NCI-H526 (cell line): ENCODE data around the gene COL4A6.

Experiments
- DNase-seq, 2 experiments: peaks; one replicate each; lab custom pipeline; 2025; lab: John Stamatoyannopoulos, UW

Gene COL4A6

DNA sequence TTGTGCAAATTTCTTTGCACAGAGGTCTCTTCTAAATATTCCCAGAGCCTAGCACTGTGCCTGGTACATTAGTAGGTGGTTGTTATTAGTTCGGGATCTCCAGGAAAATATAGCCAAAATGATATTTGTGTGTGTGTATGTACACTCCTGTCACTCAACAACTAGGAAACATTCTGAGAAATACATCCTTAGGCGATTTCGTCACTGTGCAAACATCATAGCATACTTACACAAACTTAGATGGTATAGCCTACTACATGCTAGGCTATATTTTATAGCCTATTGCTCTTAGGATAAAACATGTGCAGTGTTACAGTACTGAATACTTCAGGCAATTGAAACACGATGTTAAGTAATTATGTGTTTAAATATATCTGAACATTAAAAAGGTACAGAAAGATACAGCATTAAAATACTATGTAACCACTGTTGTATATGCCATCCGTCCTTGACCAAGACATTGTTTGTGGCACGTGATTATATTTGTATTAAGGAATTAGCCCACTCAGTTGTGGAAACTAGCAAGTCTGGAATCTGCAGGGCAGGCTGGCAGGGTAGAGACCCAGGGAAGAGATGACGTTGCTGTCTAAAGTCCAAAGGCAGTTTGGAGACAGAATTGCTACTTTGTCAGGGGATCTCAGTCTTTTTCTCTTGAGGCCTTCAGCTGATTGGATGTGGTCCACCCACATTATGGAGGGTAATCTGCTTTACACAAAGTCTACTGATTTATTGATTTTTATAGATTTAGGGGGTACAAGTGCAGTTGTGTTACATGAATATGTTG, 106.9 kb downstream of the COL4A6 start:
- DNase-seq: peak in 1 of 2 experiments; percentile 3

DNA sequence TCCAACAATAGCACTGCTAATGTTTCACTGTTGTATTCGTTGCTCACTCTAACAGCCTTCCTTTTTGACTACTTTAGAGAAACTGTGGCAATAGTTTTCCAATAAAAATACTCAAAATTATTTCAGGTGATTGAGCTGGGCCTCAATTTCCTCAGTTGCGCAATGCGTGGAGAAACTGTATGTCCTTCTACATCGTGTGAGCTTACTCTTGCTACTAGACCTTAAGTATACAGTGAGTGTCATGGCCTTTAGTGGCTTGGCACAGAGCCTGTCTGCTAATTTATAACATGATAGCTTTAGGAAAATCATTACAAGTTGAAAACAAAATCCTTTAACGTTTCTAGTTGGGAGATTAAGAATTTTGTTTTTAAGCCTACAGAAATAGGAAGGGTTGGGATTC, 114.5 kb downstream of the COL4A6 start:
- DNase-seq: no peak

DNA sequence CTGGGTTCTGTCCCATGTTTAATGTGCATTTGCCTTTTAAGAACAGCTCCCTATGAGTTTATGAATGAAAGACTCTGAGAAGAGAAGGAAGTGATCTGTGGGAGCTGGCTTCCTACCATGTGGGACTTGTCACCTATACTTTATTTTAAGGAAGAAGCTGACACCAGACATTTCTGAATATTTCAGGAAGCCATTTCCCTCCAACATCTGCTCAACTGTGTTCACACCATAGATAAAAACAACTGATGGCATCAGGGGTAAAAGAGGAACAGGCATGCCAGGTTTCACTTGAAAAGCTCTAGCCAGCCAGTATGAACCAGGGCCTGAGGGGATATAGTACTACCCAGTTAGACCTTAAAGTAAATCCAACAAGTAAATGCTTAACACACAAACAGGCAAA, 116.0 kb downstream of the COL4A6 start:
- no peak for DNase-seq

DNA sequence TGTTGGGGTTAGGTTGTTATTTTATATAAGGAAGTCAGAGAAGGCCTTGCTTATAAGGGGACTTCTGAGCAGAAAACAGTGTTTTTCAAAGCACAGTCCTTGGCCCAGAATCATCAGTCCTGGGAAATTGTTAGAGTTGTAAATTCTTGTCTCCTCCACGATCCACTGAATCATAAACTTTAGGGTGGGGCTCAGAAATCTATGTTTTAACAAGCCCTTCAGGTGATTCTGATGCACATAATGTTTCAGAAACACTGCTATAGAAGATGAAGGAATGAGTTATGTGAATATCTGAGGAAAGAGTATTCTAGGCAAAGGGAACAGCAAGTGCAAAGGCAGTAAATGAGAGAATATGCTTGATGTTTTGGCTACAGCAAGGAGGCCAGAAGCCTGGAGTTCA, 121.8 kb downstream of the COL4A6 start:
- DNase-seq: no peak

DNA sequence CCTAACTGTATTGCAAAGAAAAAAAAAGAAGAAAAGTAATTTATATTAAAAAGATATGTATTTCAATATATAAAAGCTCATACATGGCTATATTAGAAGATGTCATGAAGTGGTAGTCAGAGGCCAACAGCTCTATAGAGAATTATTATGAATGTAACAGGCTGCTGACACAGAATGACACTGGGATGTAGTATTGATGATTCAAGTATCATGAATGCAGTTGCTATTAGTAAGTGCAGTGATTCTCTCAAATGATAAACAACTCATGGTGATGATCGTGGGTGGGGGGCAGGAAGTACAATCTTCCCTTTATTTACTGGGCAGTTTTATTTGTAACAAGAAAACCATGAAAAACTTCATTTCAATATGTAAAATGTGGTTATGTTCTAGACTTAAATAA, 124.6 kb downstream of the COL4A6 start:
- DNase-seq: no peak

DNA sequence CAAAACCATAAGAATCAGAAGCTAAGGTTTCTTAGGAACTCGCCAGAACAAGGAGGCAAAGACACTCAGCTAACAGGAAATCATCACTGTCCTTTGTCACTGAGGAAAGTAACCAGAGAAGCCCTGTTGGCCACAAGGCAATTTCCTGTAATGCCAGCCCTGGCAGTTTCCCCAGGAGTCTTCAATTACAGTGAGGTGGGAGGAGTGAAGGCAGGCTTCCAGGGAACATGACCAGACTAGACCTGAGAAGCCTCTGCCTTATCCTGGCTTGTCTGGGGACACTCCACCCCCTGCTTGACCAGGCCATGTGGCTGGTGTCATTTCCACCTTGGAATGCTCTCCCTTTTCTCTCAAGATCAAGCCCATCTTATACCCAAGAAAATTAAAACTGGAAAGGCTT, 125.3 kb downstream of the COL4A6 start:
- DNase-seq: no peak

DNA sequence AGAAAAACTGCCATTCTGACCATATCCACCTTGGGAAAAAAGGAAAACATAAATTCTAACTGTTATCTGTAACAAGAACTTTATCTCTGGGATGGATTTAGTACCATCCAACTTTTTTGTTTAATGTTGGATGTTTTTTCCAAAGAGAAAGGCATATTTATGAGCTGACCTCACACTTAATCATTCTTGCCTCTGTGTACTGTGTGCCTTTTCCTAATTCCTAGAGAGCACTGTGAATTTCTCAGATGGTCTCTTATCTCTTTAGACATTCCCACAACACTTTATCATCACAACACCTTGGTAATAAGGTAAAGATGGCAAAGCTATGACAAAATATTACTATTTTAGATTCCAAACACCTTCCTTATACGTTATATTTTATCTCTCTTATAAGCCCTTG, 126.2 kb downstream of the COL4A6 start:
- DNase-seq: no peak

DNA sequence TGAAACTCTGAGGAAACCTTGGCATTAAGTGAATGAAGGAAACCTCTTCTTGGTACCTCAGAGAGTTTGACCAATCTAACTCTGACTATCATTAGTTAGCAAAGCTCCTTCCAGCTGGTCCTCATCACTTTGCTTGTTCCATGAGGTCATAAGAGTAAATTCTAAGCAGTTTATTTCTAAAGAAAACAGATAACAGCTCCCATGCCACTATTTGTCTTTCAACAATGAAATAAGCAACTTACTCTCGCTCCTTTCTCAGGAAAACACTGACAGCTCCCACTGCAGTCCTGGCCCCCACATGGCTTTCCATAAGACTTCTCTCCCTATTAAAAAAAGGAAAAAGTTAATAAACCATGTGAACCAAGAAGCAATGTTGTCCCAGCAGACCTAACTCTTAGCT, 127.7 kb downstream of the COL4A6 start:
- no peak for DNase-seq

DNA sequence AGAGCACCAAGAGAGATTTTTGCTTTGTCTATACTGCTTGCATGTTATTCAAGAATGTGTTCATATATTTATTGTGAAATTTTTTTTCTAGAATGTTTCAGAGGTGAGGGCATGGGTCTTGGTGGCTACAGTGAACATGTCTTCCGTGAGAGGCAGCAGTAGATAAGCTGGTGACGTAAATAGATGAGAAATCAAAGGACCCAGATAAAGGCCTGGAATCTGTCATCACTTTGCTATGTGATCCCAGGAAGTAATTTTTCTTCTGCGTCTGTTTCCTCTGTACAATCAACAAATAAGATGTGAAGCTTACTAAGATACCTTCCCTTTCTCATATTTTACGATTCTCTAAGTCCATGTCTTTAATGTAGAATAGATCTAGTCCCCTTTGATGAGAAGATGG, 129.1 kb downstream of the COL4A6 start:
- DNase-seq: no peak

DNA sequence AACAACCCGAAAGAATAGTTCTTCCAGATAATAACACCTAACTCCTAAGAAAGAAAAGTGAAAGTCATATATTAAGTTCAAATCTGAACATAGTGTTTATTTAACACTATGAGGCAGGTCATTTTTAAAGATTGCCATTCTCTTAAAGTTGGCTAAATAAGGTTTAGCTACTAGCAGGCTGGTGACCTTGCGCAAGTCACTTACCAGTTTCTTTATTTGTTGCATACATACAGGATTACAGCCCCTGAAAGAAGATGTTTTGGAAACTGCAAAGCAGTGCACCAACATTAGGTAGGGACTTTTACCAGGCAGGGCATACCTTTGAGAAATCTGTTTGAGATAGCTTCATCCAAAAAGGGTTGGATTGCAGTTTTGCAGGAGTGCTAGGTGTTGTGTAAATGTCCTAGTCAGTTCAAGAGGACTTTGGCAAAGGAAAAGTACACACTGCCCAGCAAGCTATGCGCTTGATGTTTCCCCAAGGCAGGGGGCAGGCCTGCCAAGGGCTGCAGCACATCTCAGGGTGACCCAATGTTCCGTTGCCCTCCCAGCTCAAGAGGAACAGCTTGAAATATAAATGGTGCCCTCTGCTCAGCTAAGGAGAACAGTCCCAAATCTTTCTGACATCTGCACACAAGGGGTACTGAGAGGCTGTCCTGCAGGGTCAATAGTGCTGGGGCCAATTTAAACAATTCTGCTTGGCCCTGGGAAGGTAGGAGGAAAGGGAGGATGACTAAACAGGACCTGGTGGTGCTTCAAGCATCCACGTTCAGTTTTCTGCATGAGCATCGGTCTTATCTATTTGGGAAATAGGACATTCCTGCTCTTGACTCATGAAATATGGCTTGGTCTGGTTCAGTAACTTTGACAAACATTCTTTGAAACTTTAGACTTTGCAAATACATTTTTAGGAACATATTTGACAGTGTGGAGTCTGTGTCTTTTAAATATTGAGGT, 130.8 kb downstream of the COL4A6 start:
- DNase-seq: no peak

DNA sequence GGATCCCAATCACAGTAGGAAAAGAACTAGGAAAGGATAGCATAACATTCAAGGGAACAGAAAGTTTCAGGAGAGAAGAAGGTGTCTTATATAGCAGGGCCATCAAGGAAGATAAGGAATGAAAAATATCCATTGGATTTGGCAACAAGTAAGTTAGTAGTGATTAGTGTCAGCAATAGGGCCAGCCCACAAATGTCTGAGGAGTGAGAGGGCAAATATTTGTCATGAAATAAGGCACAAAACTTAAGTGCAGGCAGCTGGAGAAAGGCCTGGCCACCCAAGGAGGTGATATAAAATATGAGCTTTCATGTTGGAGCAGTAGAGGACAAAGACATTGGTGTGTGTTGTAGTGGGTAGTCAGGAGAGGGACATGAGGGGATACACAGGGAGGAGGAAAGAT, 132.1 kb downstream of the COL4A6 start:
- DNase-seq: no peak

DNA sequence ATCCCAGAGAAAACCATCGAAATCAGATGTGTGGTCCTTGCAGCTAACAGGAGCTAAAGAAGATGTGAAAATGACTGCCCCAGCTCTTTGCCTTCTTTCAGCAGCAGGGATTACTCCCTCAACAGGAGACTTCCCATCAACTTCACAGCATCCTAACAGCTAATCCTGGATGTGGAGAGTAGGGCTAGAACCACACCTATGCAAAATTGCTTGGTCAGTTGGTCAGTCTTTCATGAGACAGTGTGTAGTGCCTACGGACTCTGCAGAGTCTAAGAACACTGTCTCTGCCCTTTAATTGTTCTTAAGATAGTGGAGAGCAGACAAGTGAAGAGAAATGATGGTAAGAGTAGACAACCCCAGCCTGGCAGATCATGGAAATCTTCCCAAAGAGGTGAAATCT, 133.5 kb downstream of the COL4A6 start:
- DNase-seq: no peak

DNA sequence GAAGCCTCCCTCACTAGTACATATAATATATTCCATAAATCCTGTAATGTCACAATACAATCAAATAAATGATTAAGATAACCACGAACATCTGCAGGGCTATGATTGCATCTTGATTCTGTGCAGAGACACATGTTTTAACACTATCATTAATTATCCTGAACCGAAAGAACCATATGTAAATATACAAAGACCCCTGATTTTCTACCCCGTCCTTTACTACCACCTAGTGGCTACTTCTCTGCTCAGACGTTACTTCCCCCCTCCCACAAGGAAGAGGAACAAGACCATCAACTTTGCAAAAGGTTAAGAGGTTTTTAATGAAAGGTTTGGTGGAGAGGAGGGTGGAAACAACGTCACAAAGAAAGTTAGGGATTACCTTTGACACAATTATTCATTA, 134.0 kb downstream of the COL4A6 start:
- peak; percentile 21 to 34 for DNase-seq

DNA sequence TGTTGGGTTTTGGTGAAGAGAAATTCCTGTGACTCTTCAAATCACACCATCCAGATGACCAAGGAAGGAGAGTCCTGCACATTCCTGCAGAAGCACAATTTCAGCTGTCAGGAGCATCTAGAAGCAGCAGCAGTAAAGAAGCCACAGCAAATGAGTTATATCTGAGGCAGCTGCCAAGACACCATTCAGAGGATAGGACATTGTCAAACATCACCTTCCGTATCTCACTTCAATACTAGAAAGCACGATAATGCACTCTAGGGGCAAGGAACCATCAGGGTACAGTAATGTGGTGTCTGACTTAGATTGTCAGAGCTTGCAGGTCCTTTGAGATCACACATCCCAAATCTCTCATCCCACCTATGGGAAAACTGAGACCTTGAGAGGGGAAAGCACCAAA, 134.5 kb downstream of the COL4A6 start:
- DNase-seq: no peak

DNA sequence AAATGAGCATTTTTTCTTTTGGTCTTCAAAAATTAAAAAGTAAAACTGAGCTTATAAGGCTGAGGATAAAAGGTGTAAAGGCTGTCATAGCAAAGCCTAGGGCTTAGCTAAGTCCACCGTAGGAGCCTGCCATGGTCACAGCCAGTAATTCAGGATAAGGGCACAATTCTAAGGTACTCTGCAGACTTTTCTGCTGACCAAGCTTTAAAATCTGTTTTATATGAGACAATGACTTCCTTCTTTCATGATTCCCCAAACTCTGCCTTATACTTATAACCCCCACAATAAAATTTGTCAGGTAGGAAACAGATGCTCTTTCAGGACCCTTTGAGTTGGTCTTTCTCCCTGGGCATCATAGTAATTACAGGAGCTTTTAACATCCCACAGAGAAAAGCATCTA, 138.5 kb downstream of the COL4A6 start:
- no peak for DNase-seq

DNA sequence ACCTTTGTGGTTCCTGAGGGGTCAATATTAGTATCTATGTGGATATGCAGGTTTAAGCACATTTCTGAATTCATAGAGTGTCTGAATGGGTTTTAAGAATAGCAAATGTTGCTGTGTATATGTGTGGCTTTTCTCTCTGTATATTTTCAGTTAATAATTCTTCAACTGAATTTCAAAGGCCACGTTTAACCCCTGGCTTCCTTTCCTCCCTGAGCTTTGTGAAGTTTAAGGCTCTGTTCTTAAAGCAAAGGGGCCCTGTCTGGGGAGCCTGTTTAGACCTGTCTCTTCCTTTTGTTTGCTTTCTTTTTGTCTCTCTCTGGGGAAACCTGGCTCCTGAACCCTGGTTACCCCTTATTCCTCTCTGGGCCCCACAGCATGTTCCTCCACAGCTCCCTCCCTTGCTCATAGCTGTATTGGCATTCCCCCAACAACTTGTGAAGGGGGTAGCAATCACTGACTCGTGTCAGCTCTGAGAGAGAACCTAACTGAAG, 139.1 kb downstream of the COL4A6 start:
- no peak for DNase-seq

DNA sequence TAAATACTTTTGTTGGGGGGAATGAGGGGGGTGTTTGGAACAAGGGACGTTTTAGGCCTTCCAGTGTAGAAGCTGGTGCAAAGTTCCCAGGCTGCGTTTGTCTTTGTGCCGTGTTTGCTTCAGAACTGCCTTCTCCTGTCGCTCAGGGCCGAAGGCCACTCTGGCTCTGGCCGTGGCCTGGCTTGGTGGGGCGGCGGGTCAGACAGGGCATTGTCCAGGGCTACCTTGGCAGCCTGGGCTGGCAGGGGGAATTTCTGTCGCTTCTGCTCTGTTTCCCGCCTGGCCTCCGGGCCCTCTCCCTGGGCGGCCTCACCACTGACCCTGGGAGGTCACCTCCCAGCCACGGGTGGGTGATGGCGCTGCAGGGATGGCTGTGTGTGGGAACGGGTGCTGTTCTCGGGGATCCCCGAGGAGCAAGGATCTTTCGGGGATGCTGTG, 140.0 kb downstream of the COL4A6 start:
- no peak for DNase-seq

DNA sequence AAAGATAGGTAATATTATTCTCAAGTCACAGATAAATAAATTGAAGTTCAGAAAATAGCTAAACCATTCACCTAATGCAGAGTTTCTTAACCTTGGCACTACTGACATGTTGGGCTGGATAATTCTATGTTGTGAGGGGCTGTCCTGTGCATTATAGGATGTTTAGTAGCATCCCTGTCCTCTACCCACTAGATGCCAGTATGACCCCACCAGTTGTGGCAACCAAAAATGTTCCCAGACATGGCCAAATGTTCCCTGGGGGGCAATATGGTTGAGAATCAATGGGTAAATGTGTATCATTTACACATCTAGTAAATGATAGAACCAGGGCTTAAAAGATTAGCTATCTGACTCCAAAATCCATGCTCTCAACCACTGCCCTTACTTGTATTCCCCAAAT, 140.9 kb downstream of the COL4A6 start:
- DNase-seq: no peak

DNA sequence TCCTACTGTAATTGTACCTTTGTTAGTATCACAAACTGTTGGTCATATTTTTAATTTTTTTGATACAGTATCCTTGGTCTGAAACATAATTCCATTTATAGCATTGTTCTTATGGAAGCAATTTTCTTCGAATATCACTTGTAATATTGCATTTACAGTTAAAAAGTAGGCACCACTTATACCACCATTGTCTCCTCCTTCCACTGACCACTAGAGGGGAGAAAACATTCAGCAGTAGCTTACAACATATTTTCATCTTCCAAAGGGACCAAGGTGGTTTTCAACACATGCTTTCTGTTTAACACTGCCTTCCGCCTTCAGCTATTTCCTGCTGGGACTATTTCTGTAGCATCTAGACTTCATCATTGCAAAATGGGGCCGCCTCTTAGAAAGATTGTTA, 146.2 kb downstream of the COL4A6 start:
- no peak for DNase-seq

DNA sequence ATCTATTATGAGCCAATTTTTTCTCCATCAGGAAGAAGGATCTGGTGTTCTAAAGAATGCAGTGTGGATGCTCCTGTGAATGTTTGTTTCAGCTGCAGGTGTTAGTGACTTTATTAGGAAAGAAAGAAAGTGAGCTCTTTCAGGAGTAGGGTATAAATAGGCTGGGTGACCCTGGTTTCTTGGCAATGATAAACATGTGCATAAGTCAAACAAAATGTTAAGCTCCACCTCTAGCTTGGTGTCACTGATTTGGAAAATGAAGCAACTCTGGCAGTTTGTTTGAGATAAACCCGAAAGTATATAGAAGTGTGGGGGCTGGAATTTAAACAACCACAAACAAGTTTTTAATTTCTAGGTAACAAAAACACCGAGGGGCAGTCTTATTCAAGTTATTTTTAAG, 152.3 kb downstream of the COL4A6 start:
- DNase-seq: no peak

DNA sequence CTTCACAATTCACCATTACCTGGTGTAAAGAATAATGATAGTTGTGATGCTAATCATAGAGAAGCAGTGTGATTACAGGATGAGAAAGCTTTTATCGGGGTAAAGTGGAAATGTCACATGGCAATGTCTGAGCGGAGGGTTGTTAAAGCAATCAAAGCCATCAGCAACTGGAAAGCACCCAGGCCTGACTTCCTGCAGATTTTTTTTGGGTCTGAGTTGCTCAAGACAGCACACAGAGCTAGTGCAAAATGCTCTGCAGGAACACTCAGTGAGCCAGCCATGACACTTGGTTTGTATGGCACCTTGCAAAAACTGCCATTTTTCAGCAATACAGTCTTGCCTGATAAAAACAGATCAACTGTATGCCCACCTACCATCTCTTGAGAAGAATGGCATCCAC, 152.9 kb downstream of the COL4A6 start:
- DNase-seq: no peak

DNA sequence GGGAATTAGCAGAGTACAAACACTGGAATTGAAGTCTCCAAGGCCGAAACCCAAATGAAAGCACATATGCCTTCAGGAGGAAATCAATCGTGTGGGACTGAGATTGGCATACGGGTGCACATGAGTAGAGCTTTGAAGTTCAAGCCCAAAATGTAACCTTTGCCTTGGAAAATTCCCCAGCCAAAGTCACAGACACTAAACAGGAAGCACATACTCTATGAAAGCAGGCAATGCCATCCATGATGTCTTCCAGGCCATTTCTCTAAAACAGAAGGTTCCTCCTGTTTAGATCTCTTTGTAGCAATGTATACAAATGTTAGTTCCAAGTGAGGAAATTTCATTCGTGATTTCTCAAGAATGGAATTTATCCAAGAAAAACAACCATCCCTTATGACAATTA, 162.5 kb downstream of the COL4A6 start:
- no peak for DNase-seq

DNA sequence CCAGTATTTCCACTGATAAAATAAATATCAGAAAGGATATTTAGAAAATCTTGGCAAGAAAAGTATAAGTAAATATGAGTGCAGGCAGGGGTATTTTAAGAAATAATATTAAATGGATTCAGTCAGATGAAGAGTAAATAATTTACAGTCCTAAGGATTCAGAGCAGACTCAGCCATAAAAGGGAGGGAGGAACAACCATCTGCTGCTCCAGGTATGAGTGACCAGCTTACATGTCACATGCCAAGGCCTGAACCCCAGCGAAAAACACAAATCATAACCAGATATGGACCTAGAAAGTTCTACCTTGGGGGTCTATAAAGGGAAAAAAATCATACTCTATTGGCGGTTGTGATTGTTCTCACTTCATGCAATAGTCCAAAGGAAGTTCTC, 166.8 kb downstream of the COL4A6 start:
- DNase-seq: no peak
